IMR-90 (cell line): Measurements from ENCODE around the gene COPS9. TPM values are rescaled to one million over a fixed set of nuclear protein-coding genes. Genes with fewer than 3 reads are reported as not detected.

ENCODE experiments used
- ATAC-seq: fragments of 200-7000 bp; cut with Tn5 transposase; 2 replicates; pipeline ENCODE4 v1.9.1; 2020; ENCODE audit warnings: low read depth, mild to moderate bottlenecking, moderate library complexity
- BruUV-seq: library from RNA; stranded (reverse); fragments of 400-500 nt; replicated peaks from 2 replicates; lab custom pipeline; 2021; lab: Mats Ljungman, UMichigan
- CTCF ChIA-PET: fragments of 300-600 bp; formaldehyde crosslinking; extraction: SDS; loops from one replicate; lab custom pipeline; 2021; ENCODE audit warnings: antibody characterized with exemption; lab: Yijun Ruan, JAX
- POLR2A ChIA-PET: fragments of 300-600 bp; sonication (Branson Sonifier 250); formaldehyde crosslinking; loops from one replicate; lab custom pipeline; 2022; ENCODE audit warnings: antibody characterized with exemption; ENCODE audit not compliant: unreplicated experiment; lab: Charles Lee
- DNase-seq: peaks from one replicate; pipeline ENCODE4 v3.0.0; 2013
- H2AFZ ChIP-seq: replicated peaks from 2 replicates; pipeline ENCODE3; 2013; ENCODE audit warnings: low read length, mild to moderate bottlenecking; ENCODE audit not compliant: poor library complexity
- H2AK5ac ChIP-seq: 2 replicates; pipeline ENCODE4 v1.6.1; 2013; ENCODE audit warnings: low read depth, low read length, inconsistent platforms
- H2AK9ac ChIP-seq: replicated peaks from 2 replicates; pipeline ENCODE3; 2013; ENCODE audit warnings: mild to moderate bottlenecking, low read depth, low read length, moderate library complexity; ENCODE audit not compliant: poor library complexity
- H2BK120ac ChIP-seq: 2 replicates; pipeline ENCODE4 v1.6.1; 2013; ENCODE audit warnings: low read depth, low read length, inconsistent platforms
- H2BK15ac ChIP-seq: 3 replicates; pipeline ENCODE4 v1.6.1; 2013; ENCODE audit warnings: low read depth, low read length, inconsistent platforms
- H2BK20ac ChIP-seq: 2 replicates; pipeline ENCODE4 v1.6.1; 2013; ENCODE audit warnings: low read depth, mild to moderate bottlenecking, inconsistent platforms, low read length, moderate library complexity
- H2BK5ac ChIP-seq: 2 replicates; pipeline ENCODE4 v1.6.1; 2013; ENCODE audit warnings: mild to moderate bottlenecking, low read depth, low read length, inconsistent platforms; ENCODE audit not compliant: poor library complexity, severe bottlenecking
- H3K14ac ChIP-seq: replicated peaks from 2 replicates; pipeline ENCODE4 v1.6.1; 2013; ENCODE audit warnings: low read depth, low read length, inconsistent platforms
- H3K18ac ChIP-seq: 2 replicates; pipeline ENCODE4 v1.6.1; 2013; ENCODE audit warnings: low read depth, low read length, control low read depth
- H3K23ac ChIP-seq: 2 replicates; pipeline ENCODE4 v1.6.1; 2013; ENCODE audit warnings: low read depth, low read length, inconsistent platforms
- H3K27ac ChIP-seq: 2 replicates; pipeline ENCODE4 v1.5.1; 2013; ENCODE audit warnings: mild to moderate bottlenecking, control low read depth, low read length; ENCODE audit not compliant: insufficient read depth
- H3K27me3 ChIP-seq: 2 replicates; pipeline ENCODE4 v1.6.1; 2013; ENCODE audit warnings: low read length; ENCODE audit not compliant: control insufficient read depth, insufficient read depth
- H3K36me3 ChIP-seq: 2 replicates; pipeline ENCODE4 v1.6.1; 2013; ENCODE audit warnings: low read length, mixed read lengths; ENCODE audit not compliant: control insufficient read depth, insufficient read depth
- H3K4ac ChIP-seq: 2 replicates; pipeline ENCODE4 v1.6.1; 2013; ENCODE audit warnings: low read depth, low read length, inconsistent platforms
- H3K4me1 ChIP-seq: 2 replicates; pipeline ENCODE4 v1.6.1; 2013; ENCODE audit warnings: low read length, mixed read lengths; ENCODE audit not compliant: control insufficient read depth, insufficient read depth
- H3K4me2 ChIP-seq: 2 replicates; pipeline ENCODE4 v1.6.1; 2013; ENCODE audit warnings: low read depth, mild to moderate bottlenecking, control low read depth, low read length, moderate library complexity
- H3K4me3 ChIP-seq: 2 replicates; pipeline ENCODE4 v1.5.1; 2013; ENCODE audit warnings: low read depth, mild to moderate bottlenecking, control low read depth, low read length, moderate library complexity; ENCODE audit not compliant: insufficient read depth
- H3K56ac ChIP-seq: 2 replicates; pipeline ENCODE4 v1.6.1; 2013; ENCODE audit warnings: low read length, inconsistent platforms; ENCODE audit not compliant: insufficient read depth; ENCODE audit errors: extremely low read depth
- H3K79me1 ChIP-seq, 2 experiments: 2 replicates each; pipeline ENCODE4 v1.6.1; 2013; ENCODE audit warnings: low read length in 2 of 2, inconsistent platforms in 1 of 2, low read depth in 1 of 2
- H3K9ac ChIP-seq: 2 replicates; pipeline ENCODE4 v1.6.1; 2013; ENCODE audit warnings: low read depth, low read length, control low read depth
- H3K9me1 ChIP-seq: 2 replicates; pipeline ENCODE4 v1.6.1; 2013; ENCODE audit warnings: low read length, inconsistent platforms; ENCODE audit not compliant: insufficient read depth
- H3K9me3 ChIP-seq: 2 replicates; pipeline ENCODE4 v1.6.1; 2013; ENCODE audit warnings: low read length; ENCODE audit not compliant: control insufficient read depth, insufficient read depth
- H4K20me1 ChIP-seq: 2 replicates; pipeline ENCODE4 v1.6.1; 2013; ENCODE audit warnings: low read length, inconsistent platforms; ENCODE audit not compliant: insufficient read depth
- H4K5ac ChIP-seq: 2 replicates; pipeline ENCODE4 v1.6.1; 2013; ENCODE audit warnings: mild to moderate bottlenecking, low read depth, low read length, control low read depth
- H4K8ac ChIP-seq, 2 experiments: 2 replicates each; pipeline ENCODE4 v1.6.1; 2013; ENCODE audit warnings: low read depth in 2 of 2, low read length in 2 of 2, control low read depth in 1 of 2, inconsistent platforms in 1 of 2
- H4K91ac ChIP-seq: 2 replicates; pipeline ENCODE4 v1.6.1; 2013; ENCODE audit warnings: low read depth, low read length, inconsistent platforms; ENCODE audit not compliant: insufficient read depth
- BHLHE40 ChIP-seq: fragments of 150-350 bp; IDR thresholded peaks from 2 replicates; pipeline ENCODE4 v1.6.1; 2016; ENCODE audit warnings: mild to moderate bottlenecking, low read depth, low read length
- CEBPB ChIP-seq: IDR thresholded peaks from 2 replicates; pipeline ENCODE4 v1.6.1; 2012; ENCODE audit warnings: low read depth, low read length, improper control_type of control experiment
- CHD1 ChIP-seq: IDR thresholded peaks from 2 replicates; pipeline ENCODE4 v1.6.1; 2012; ENCODE audit warnings: low read depth, low read length, improper control_type of control experiment
- CTCF ChIP-seq: conservative IDR thresholded peaks from 2 replicates; pipeline ENCODE4 v1.5.1; 2012; ENCODE audit warnings: mild to moderate bottlenecking, low read depth, low read length, improper control_type of control experiment
- ELK1 ChIP-seq: fragments of 150-350 bp; IDR thresholded peaks from 2 replicates; pipeline ENCODE4 v1.6.1; 2016; ENCODE audit warnings: low read depth, mild to moderate bottlenecking, low read length, moderate library complexity, borderline replicate concordance
- FOS ChIP-seq: fragments of 150-350 bp; IDR thresholded peaks from 2 replicates; pipeline ENCODE4 v1.6.1; 2016; ENCODE audit warnings: low read depth, low read length
- MAFK ChIP-seq: IDR thresholded peaks from 2 replicates; pipeline ENCODE4 v1.6.1; 2012; ENCODE audit warnings: low read depth, low read length, improper control_type of control experiment
- MAZ ChIP-seq: IDR thresholded peaks from 2 replicates; pipeline ENCODE4 v1.6.1; 2012; ENCODE audit warnings: low read depth, mild to moderate bottlenecking, low read length, improper control_type of control experiment, moderate library complexity, borderline replicate concordance
- MXI1 ChIP-seq: IDR thresholded peaks from 2 replicates; pipeline ENCODE4 v1.6.1; 2012; ENCODE audit warnings: low read depth, mild to moderate bottlenecking, low read length, moderate library complexity, borderline replicate concordance
- NFE2L2 ChIP-seq: fragments of 150-350 bp; IDR thresholded peaks from 2 replicates; pipeline ENCODE4 v1.6.1; 2016; ENCODE audit warnings: low read depth, mild to moderate bottlenecking, low read length
- POLR2A ChIP-seq: IDR thresholded peaks from 2 replicates; pipeline ENCODE4 v1.6.1; 2012; ENCODE audit warnings: mild to moderate bottlenecking, low read depth, low read length
- RAD21 ChIP-seq: IDR thresholded peaks from 2 replicates; pipeline ENCODE4 v1.6.1; 2012; ENCODE audit warnings: low read length, improper control_type of control experiment
- RCOR1 ChIP-seq: IDR thresholded peaks from 2 replicates; pipeline ENCODE4 v1.6.1; 2012; ENCODE audit warnings: mild to moderate bottlenecking, low read length, improper control_type of control experiment; ENCODE audit not compliant: insufficient replicate concordance
- RFX5 ChIP-seq: IDR thresholded peaks from 2 replicates; pipeline ENCODE4 v1.8.0; 2012; ENCODE audit warnings: low read depth, mild to moderate bottlenecking, low read length, moderate library complexity
- SMC3 ChIP-seq: fragments of 150-350 bp; IDR thresholded peaks from 2 replicates; pipeline ENCODE4 v1.6.1; 2016; ENCODE audit warnings: low read depth, mild to moderate bottlenecking, antibody characterized with exemption, low read length, moderate library complexity
- USF2 ChIP-seq: fragments of 150-350 bp; IDR thresholded peaks from 2 replicates; pipeline ENCODE4 v1.6.1; 2017; ENCODE audit warnings: mild to moderate bottlenecking, antibody characterized with exemption, low read length, low read depth
- WGBS, 2 experiments: methylation state at CpG; one replicate each; pipeline versions ENCODE4 v1.1.5 to v1.1.7; 2013; ENCODE audit warnings: missing lambda C conversion rate in 2 of 2; ENCODE audit not compliant: insufficient read length in 1 of 2; ENCODE audit errors: extremely low coverage in 2 of 2; 5-methylcytosine and 5-hydroxymethylcytosine counted together
- dilution Hi-C: fragments of 300-500 bp; cut with HindIII; formaldehyde crosslinking; loops from one replicate; pipeline ENCODE4 v1.14.3; 2018; ENCODE audit warnings: low sequenced_read_pairs; ENCODE audit not compliant: unreplicated experiment
- in situ Hi-C: fragments of 300-500 bp; cut with MboI; formaldehyde crosslinking; loops from 3 replicates; pipeline ENCODE4 v1.14.3; 2019; ENCODE audit warnings: low sequenced_read_pairs, inconsistent platforms, mixed read lengths
- intact Hi-C: fragments of 100-400 bp; cut with micrococcal nuclease; formaldehyde crosslinking; loops from 2 replicates; pipeline ENCODE4 v1.10.0; 2022
- polyA plus RNA-seq, 3 experiments: library from polyadenylated mRNA; depleted of rRNA; stranded (reverse); fragments of >200 nt; gene quantifications; 2 replicates each; pipeline ENCODE4 v1.2.3, GENCODE V29; 2012; ENCODE audit warnings: low replicate concordance in 1 of 3
- total RNA-seq: library from RNA; depleted of rRNA; stranded (reverse); fragments of >200 nt; gene quantifications from 2 replicates; pipeline ENCODE4 v1.2.3, GENCODE V29; 2012

Gene COPS9
- total and polyA plus RNA-seq, 2 of the 4 experiments (the other 2 are of a cell fraction) = 85.9 to 309 TPM

- dilution Hi-C loops = no loop called here
- DNase-seq = no peak
- ChIA-PET CTCF (no interaction called here), POLR2A (no interaction called here)
- H3K27me3 ChIP-seq = peaks cover 69% of the 10 kb centered on the region
- no peak for ATAC-seq
- no peak overlapping the region for H4K8ac ChIP-seq
- no peak overlapping the region for H3K27ac ChIP-seq
- no peak overlapping the region for H3K56ac ChIP-seq
- no TSS peak for BruUV-seq
- no peak overlapping the region for H2AK5ac ChIP-seq
- WGBS, 2 experiments = no CpG with 5 or more reads among the region's 4 CpGs
- H4K5ac ChIP-seq = no peak overlapping the region
- H3K4me3 ChIP-seq = no peak overlapping the region
- no peak overlapping the region for H3K4ac ChIP-seq
- intact Hi-C loops = no loop called here
- no peak overlapping the region for H2BK20ac ChIP-seq
- H3K4me1 ChIP-seq = no peaks in the 10 kb centered on the region
- no peak overlapping the region for H3K23ac ChIP-seq
- H3K9me3 ChIP-seq = peaks cover under 1% of the 10 kb centered on the region
- H3K18ac ChIP-seq = no peak overlapping the region
- H3K14ac ChIP-seq = no peak overlapping the region
- no peaks in the 10 kb centered on the region for H3K36me3 ChIP-seq
- H3K4me2 ChIP-seq = no peak overlapping the region
- no peak overlapping the region for H2BK120ac ChIP-seq
- no peaks in the 10 kb centered on the region for H3K9me1 ChIP-seq
- no peak overlapping the region for H2BK15ac ChIP-seq
- no peak overlapping the region for H3K9ac ChIP-seq
- H4K20me1 ChIP-seq = no peaks in the 10 kb centered on the region
- H2AK9ac ChIP-seq = no peak overlapping the region
- H4K91ac ChIP-seq = no peak overlapping the region
- H2AFZ ChIP-seq = no peak overlapping the region
- in situ Hi-C loops = no loop called here
- H3K79me1 ChIP-seq = no peaks in the 10 kb centered on the region
- no peak overlapping the region for H2BK5ac ChIP-seq
- no peak for TF ChIP-seq MAZ
- no peak for TF ChIP-seq CHD1
- no peak for TF ChIP-seq FOS
- no peak for TF ChIP-seq BHLHE40
- TF ChIP-seq POLR2A = no peak
- TF ChIP-seq CEBPB = no peak
- TF ChIP-seq MAFK = no peak
- no peak for TF ChIP-seq SMC3
- no peak for TF ChIP-seq ELK1
- no peak for TF ChIP-seq RCOR1
- no peak for TF ChIP-seq RFX5
- no peak for TF ChIP-seq USF2
- TF ChIP-seq MXI1 = no peak
- TF ChIP-seq RAD21 = no peak
- TF ChIP-seq CTCF = no peak
- TF ChIP-seq NFE2L2 = no peak
Observed at GRCh38 chr2:240182476-240182875, 46.4 kb upstream of the COPS9 start.
